CD8-positive, alpha-beta memory T cell (primary cell): ENCODE measurements around the gene DYNLT1. TPM values are rescaled to one million over a fixed set of nuclear protein-coding genes. Genes with fewer than 3 reads are reported as not detected.
"Not testable (repeated sequence)": the region's sequence is repeated elsewhere in the genome, so short reads cannot be mapped to it uniquely, and the experiment has no call there.

ENCODE experiments used
- CTCF ChIA-PET: fragments of 350-600 bp; sonication (Branson Sonifier 250); formaldehyde crosslinking; loops from one replicate; lab custom pipeline; 2021; ENCODE audit warnings: antibody characterized with exemption; lab: Charles Lee
- POLR2A ChIA-PET: fragments of 350-600 bp; sonication (Branson Sonifier 250); formaldehyde crosslinking; loops from one replicate; lab custom pipeline; 2021; ENCODE audit warnings: antibody characterized with exemption; lab: Charles Lee
- DNase-seq, 5 donors: peaks; one replicate each; pipeline versions ENCODE4 v3.0.0 to v3.0.0-alpha.2; 2020 to 2022; ENCODE audit warnings: mixed read lengths in 1 of 5
- H3K27ac ChIP-seq: one replicate; pipeline ENCODE4 v1.7.0; 2013; ENCODE audit warnings: low read depth, mild to moderate bottlenecking, low read length, moderate library complexity
- H3K27me3 ChIP-seq: 2 replicates; pipeline ENCODE4 v1.7.0; 2013; ENCODE audit warnings: low read length, mild to moderate bottlenecking; ENCODE audit not compliant: insufficient read depth, poor library complexity, severe bottlenecking
- H3K36me3 ChIP-seq: 2 replicates; pipeline ENCODE4 v1.7.0; 2013; ENCODE audit warnings: mild to moderate bottlenecking, low read length, moderate library complexity; ENCODE audit not compliant: insufficient read depth
- H3K4me1 ChIP-seq: 2 replicates; pipeline ENCODE4 v1.7.0; 2013; ENCODE audit warnings: mild to moderate bottlenecking, low read length, moderate library complexity; ENCODE audit not compliant: insufficient read depth
- H3K4me3 ChIP-seq: 2 replicates; pipeline ENCODE4 v1.7.0; 2013; ENCODE audit warnings: mild to moderate bottlenecking, low read length
- H3K9me3 ChIP-seq: 2 replicates; pipeline ENCODE4 v1.7.0; 2013; ENCODE audit warnings: mild to moderate bottlenecking, low read length
- H3K27ac Mint-ChIP-seq, 8 donors: one replicate each; pipeline ENCODE4 v1.8.0; 2020 to 2021; ENCODE audit warnings: mixed read lengths in 8 of 8, mild to moderate bottlenecking in 6 of 8, inconsistent platforms in 3 of 8, moderate library complexity in 3 of 8
- H3K27me3 Mint-ChIP-seq, 2 donors: one replicate each; pipeline ENCODE4 v1.8.0; 2020 to 2021; ENCODE audit warnings: mixed read lengths in 2 of 2, mild to moderate bottlenecking in 1 of 2, moderate library complexity in 1 of 2
- H3K36me3 Mint-ChIP-seq, 3 donors: one replicate each; pipeline ENCODE4 v1.8.0; 2020 to 2021; ENCODE audit warnings: mixed read lengths in 3 of 3, inconsistent platforms in 1 of 3, mild to moderate bottlenecking in 1 of 3
- H3K4me1 Mint-ChIP-seq, 3 donors: one replicate each; pipeline ENCODE4 v1.8.0; 2020 to 2021; ENCODE audit warnings: mixed read lengths in 3 of 3, inconsistent platforms in 1 of 3, mild to moderate bottlenecking in 1 of 3
- H3K4me3 Mint-ChIP-seq, 7 donors: one replicate each; pipeline ENCODE4 v1.8.0; 2020 to 2021; ENCODE audit warnings: mixed read lengths in 7 of 7, mild to moderate bottlenecking in 6 of 7, moderate library complexity in 4 of 7, inconsistent platforms in 2 of 7
- H3K9me3 Mint-ChIP-seq, 5 donors: one replicate each; pipeline ENCODE4 v1.8.0; 2020 to 2022; ENCODE audit warnings: mixed read lengths in 5 of 5, mild to moderate bottlenecking in 3 of 5, moderate library complexity in 2 of 5, inconsistent platforms in 1 of 5
- polyA plus RNA-seq: library from polyadenylated mRNA; unstranded; fragments of 300-500 nt; fragmentation: Illumina TruSeq; gene quantifications from one replicate; pipeline ENCODE4 v1.2.3, GENCODE V29; 2021
- total RNA-seq, 2 experiments: library from RNA; stranded (reverse); gene quantifications; one replicate each; pipeline ENCODE4 v1.2.3, GENCODE V29; 2021

DYNLT1 gene
- total and polyA plus RNA-seq, 3 experiments from 2014 or later = 83.2 to 103 (median 94.8) TPM

DNA sequence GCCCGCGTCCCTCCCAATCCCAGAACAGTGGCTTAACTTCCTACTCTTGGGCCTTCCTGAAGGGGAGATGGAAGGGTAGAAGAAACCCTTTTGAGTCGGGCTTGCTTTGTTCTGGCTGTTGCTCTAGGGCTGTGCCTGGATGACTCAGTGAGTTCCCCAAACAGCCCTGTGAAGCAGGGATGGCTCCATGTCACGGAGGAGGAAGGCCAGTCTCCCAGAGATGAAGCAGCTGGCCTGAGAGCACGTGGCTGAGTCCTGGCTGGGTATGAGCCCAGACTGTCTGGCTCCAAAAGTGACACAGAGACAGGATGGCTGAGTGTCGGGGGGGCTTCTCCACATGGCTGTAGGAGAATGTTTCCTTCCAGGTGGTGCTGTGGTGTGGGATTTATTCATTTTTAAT, 10.0 kb upstream of the DYNLT1 start:
- Mint-ChIP-seq H3K27me3 (peaks cover 0 to 2% of the 10 kb centered on the region in 2 donors), H3K36me3 (peaks cover 7 to 55% (median 16%) of the 10 kb centered on the region in 3 donors), H3K27ac (peak overlapping the region; percentile 97 to 100 (median 98)), H3K4me3 (peak overlapping the region; percentile 63 to 86 (median 80)), H3K4me1 (peaks cover 58 to 80% (median 64%) of the 10 kb centered on the region in 3 donors), H3K9me3 (peaks cover 0 to 2% (median 0%) of the 10 kb centered on the region in 5 donors)
- DNase-seq = no peak
- Histone ChIP-seq H3K4me3 (peak overlapping the region; percentile 48), H3K27me3 (no peaks in the 10 kb centered on the region), H3K9me3 (no peaks in the 10 kb centered on the region), H3K36me3 (no peaks in the 10 kb centered on the region), H3K4me1 (peaks cover 52% of the 10 kb centered on the region), H3K27ac (peak overlapping the region; percentile 68)
- POLR2A ChIA-PET = interaction anchor here (2.0 kb wide), 1 partner anchor 10 kb away, joined by 46 read pairs; the partner anchor contains the start of gene DYNLT1
- CTCF ChIA-PET = interaction anchor here (1.8 to 3.8 kb wide), 2 partner anchors 11 to 37 kb away, joined by 10 to 26 read pairs; partner anchors contain the start of gene DYNLT1

DNA sequence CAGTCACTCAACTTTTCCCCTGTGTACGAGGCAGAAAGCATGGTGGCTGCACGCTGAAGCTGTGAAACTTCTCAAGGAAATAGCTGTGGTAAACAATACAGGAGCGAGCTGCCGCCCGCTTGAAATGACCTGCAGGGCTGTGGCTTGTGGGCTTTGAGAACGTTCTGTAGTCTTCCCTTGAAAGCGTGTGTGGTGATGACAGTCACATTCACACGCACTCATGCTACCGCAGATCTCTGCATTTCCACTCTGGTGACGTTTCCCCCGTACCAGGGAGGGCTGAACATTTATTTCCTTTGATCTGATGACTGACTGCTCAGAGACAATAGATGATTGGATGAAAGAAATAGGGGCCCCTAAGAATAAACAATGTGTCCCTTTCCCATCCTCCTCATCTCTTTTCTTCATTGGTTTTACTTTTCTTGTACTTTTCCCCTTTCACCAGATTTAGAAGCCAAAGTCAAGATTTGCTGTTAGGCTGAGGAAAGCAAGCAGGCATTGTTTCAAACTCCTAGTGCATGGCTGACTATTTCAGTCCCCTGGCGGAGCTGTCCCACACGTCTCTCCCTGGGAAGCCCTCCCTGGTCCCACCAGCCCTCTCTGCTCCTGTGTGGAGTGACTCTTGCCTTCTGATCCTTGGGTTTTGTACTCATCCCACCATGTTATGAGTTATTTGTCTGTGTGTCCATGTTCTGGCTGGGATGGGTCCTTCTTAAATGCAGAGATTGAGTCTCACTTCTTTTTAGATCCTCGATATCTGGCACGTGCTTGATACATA, 9.2 kb upstream of the DYNLT1 start:
- H3K4me1 ChIP-seq = peaks cover 59% of the 10 kb centered on the region
- DNase-seq = peak; percentile 78 to 98 (median 96)
- peak overlapping the region; percentile 48 for H3K4me3 ChIP-seq
- H3K36me3 Mint-ChIP-seq = peaks cover 7 to 50% (median 16%) of the 10 kb centered on the region in 3 donors
- ChIA-PET CTCF (interaction anchor here (0.7 to 3.8 kb wide), 9 partner anchors 8 to 434 kb away, joined by 3 to 26 read pairs (median 3); partner anchors contain the start of gene DYNLT1), POLR2A (interaction anchor here (0.7 to 2.0 kb wide), 7 partner anchors 8 to 378 kb away, joined by 3 to 46 read pairs (median 3); partner anchors contain the start of gene DYNLT1)
- no peaks in the 10 kb centered on the region for H3K27me3 ChIP-seq
- H3K27ac Mint-ChIP-seq = peak overlapping the region; percentile 97 to 100 (median 98)
- H3K27me3 Mint-ChIP-seq = peaks cover 0 to 2% of the 10 kb centered on the region in 2 donors
- peaks cover 65 to 80% (median 65%) of the 10 kb centered on the region in 3 donors for H3K4me1 Mint-ChIP-seq
- H3K9me3 Mint-ChIP-seq = peaks cover 0 to 2% (median 0%) of the 10 kb centered on the region in 5 donors
- no peaks in the 10 kb centered on the region for H3K36me3 ChIP-seq
- H3K4me3 Mint-ChIP-seq = peak overlapping the region; percentile 73 to 86 (median 82)
- peak overlapping the region; percentile 68 for H3K27ac ChIP-seq
- no peaks in the 10 kb centered on the region for H3K9me3 ChIP-seq

DNA sequence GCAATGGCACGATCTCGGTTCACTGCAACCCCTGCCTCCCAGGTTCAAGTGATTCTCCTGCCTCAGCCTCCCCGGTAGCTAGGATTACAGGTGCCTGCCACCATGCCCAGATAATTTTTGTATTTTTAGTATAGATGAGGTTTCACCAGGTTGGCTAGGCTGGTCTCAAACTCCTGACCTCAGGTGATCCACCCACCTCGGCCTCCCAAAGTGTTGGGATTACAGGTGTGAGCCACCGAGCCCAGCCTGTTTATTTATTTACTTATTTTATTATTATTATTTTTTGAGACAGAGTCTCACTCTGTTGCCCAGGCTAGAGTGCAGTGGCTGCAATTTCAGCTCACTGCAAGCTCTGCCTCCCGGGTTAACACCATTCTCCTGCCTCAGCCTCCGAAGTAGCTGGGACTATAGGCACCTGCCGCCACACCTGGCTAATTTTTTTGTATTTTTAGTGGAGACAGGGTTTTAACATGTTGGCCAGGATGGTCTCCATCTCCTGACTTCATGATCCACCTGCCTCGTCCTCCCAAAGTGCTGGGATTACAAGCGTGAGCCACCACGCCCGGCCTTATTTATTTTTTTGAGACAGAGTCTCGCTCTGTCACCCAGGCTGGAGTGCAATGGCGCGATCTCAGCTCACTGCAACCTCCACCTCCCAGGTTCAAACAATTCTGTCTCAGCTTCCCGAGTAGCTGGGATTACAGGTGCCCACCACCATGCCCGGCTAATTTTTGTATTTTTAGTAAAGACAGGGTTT, 7.6 kb upstream of the DYNLT1 start:
- CTCF ChIA-PET = interaction anchor here (1.8 to 3.8 kb wide), 3 partner anchors 8 to 39 kb away, joined by 6 to 26 read pairs (median 15); partner anchors contain the start of gene DYNLT1
- not testable (repeated sequence) for H3K27ac ChIP-seq, DNase-seq

DNA sequence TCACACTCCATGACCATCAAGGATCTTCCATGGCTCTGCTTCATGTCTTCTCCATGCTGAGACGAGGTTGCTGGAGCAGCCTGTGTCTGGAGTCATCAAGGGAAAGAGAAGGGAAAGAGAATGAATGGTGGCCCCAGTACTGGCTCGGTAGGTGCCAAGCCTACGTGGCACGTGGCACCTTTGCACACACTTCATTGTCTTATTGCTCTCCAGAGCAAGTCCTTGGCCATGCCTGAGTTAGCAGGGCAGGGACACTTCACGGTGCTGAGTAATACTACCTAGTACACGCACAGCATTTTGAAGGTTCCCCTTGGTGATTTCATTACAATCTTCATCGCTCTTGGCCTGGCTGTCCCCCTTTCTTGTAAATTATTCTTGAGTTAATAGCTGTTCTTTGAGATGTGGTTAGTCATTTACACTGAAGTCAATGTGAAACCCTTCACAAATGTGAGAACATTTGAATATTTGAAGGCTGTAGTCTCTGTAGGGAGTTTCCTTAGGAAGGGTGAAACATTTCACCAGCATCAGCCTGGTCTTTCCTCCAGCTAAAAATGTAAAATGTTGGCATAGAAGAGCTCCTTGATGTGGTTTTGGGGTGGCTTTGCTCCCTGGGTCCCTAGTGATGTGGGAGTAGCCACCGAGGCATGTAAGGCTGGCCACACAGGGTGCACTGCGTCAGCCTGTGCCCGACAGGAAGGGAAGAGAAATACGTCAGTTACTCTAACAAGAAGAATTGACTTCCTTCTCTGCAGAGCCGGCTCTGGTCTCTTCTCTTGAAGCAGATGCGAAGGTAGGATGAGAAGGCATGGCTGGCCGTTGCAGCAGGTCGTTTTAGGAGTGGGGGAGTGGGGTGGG, 5.0 kb upstream of the DYNLT1 start, which contains the start of gene SYTL3:
Gene SYTL3, plus strand, starts transcription at position 766 of the 855 bp plus-strand sequence. CDS start 13,215 bp downstream, outside the sequence.
- Histone ChIP-seq H3K36me3 (no peaks in the 10 kb centered on the region), H3K4me1 (peaks cover 55% of the 10 kb centered on the region), H3K27ac (peak within 1 kb of the TSS; percentile 60), H3K27me3 (no peaks in the 10 kb centered on the region), H3K4me3 (peak within 1 kb of the TSS; percentile 27), H3K9me3 (no peaks in the 10 kb centered on the region)
- Mint-ChIP-seq H3K4me1 (peaks cover 60 to 85% (median 64%) of the 10 kb centered on the region in 3 donors), H3K36me3 (peaks cover 5 to 25% (median 8%) of the 10 kb centered on the region in 3 donors), H3K9me3 (peaks cover 0 to 2% (median 0%) of the 10 kb centered on the region in 5 donors), H3K4me3 (peak within 1 kb of the TSS; percentile 79 to 97 (median 87)), H3K27ac (peak within 1 kb of the TSS; percentile 84 to 99 (median 95)), H3K27me3 (peaks cover 0 to 2% of the 10 kb centered on the region in 2 donors)
- ChIA-PET POLR2A (interaction anchor here (1.1 to 2.1 kb wide), 3 partner anchors 10 to 90 kb away, joined by 3 to 10 read pairs (median 6); no protein-coding TSS in a partner anchor), CTCF (interaction anchor here (0.8 to 3.2 kb wide), 7 partner anchors 10 to 455 kb away, joined by 3 to 12 read pairs (median 4); no protein-coding TSS in a partner anchor)
- peak; percentile 67 to 94 (median 88) for DNase-seq

More for the DNA sequence above, 7.6 kb upstream of the DYNLT1 start:
- Mint-ChIP-seq H3K4me1 (peaks cover 69 to 87% (median 71%) of the 10 kb centered on the region in 3 donors), H3K36me3 (peaks cover 7 to 43% (median 16%) of the 10 kb centered on the region in 3 donors), H3K27ac (peak overlapping the region; percentile 97 to 100 (median 98)), H3K4me3 (peak overlapping the region in 6 of 7 donors; percentile 80 to 86 (median 83))
- H3K4me3 ChIP-seq, H3K9me3 Mint-ChIP-seq, H3K9me3 ChIP-seq, H3K36me3 ChIP-seq, H3K27me3 Mint-ChIP-seq, H3K27me3 ChIP-seq: not testable (repeated sequence)
- POLR2A ChIA-PET = interaction anchor here (1.0 to 2.0 kb wide), 5 partner anchors 8 to 35 kb away, joined by 3 to 46 read pairs (median 4); partner anchors contain the start of gene DYNLT1
- H3K4me1 ChIP-seq = peaks cover 62% of the 10 kb centered on the region

DNA sequence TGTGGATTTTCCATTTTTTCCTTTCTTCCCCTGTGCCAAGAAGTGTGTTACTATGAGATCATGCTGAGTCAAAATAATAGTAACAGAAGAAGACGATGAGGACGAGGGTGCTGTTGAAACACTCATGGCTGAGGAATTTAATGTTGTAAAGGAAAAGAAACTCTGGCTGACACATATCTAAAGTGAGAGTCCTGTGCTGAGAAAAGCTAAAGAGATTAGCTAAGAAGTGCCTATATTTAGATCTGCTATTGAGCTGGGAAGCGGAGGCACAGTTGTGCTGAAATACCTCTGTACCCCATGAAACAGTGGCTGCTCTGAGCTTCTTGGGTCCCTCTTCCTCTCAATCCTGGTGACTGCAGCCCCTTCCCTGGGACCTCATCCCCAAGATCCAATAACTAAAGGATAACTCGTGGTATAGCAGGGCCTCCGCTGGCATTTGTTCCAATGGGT, 4.2 kb upstream of the DYNLT1 start:
- DNase-seq = no peak
- Histone ChIP-seq H3K4me3 (peak overlapping the region; percentile 15), H3K27ac (no peak overlapping the region), H3K27me3 (no peaks in the 10 kb centered on the region), H3K9me3 (no peaks in the 10 kb centered on the region), H3K4me1 (peaks cover 47% of the 10 kb centered on the region), H3K36me3 (no peaks in the 10 kb centered on the region)
- peaks cover 52 to 79% (median 56%) of the 10 kb centered on the region in 3 donors for H3K4me1 Mint-ChIP-seq
- ChIA-PET CTCF (interaction anchor here (1.0 to 3.2 kb wide), 4 partner anchors 11 to 456 kb away, joined by 4 to 12 read pairs (median 8); no protein-coding TSS in a partner anchor), POLR2A (interaction anchor here (1.0 kb wide), 1 partner anchor 38 kb away, joined by 3 read pairs; no protein-coding TSS in a partner anchor)
- peaks cover 0 to 2% (median 0%) of the 10 kb centered on the region in 5 donors for H3K9me3 Mint-ChIP-seq
- H3K27ac Mint-ChIP-seq = peak overlapping the region; percentile 84 to 99 (median 95)
- peak overlapping the region in 5 of 7 donors; percentile 25 to 97 (median 34) for H3K4me3 Mint-ChIP-seq
- H3K36me3 Mint-ChIP-seq = peaks cover 3 to 21% (median 8%) of the 10 kb centered on the region in 3 donors
- peaks cover 0 to 2% of the 10 kb centered on the region in 2 donors for H3K27me3 Mint-ChIP-seq

DNA sequence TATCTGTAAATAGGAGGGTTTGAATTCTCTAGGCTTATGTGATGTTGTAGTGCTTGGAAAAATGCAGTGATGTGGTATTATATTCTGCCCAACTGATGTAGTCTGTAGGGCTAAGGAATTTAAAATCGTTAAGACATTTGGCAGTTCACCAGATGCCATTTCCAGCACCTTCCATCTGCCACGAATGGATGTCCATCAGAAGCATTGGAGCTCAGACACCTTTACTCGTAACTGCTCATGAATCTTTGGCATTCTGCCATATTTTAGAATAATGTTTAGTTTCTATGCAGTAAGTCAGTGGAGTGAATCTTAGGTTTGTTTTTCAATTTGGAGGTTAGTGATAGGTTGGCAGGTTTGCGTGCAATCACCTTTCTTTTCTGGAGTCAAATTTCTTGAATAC, 3.0 kb upstream of the DYNLT1 start:
- peaks cover 48 to 76% (median 53%) of the 10 kb centered on the region in 3 donors for H3K4me1 Mint-ChIP-seq
- peaks cover 0 to 22% (median 4%) of the 10 kb centered on the region in 3 donors for H3K36me3 Mint-ChIP-seq
- H3K27me3 ChIP-seq = no peaks in the 10 kb centered on the region
- H3K27ac Mint-ChIP-seq = peak overlapping the region in 5 of 8 donors; percentile 8 to 81 (median 26)
- POLR2A ChIA-PET = no interaction called here
- H3K4me3 Mint-ChIP-seq = peak overlapping the region in 1 of 7 donors; percentile 33
- peaks cover 45% of the 10 kb centered on the region for H3K4me1 ChIP-seq
- no peak overlapping the region for H3K4me3 ChIP-seq
- peaks cover 0 to 2% (median 0%) of the 10 kb centered on the region in 5 donors for H3K9me3 Mint-ChIP-seq
- H3K36me3 ChIP-seq = no peaks in the 10 kb centered on the region
- peaks cover 0 to 2% of the 10 kb centered on the region in 2 donors for H3K27me3 Mint-ChIP-seq
- no peak overlapping the region for H3K27ac ChIP-seq
- CTCF ChIA-PET = interaction anchor here (0.7 to 1.4 kb wide), 5 partner anchors 12 to 426 kb away, joined by 3 to 4 read pairs (median 3); no protein-coding TSS in a partner anchor
- H3K9me3 ChIP-seq = no peaks in the 10 kb centered on the region
- DNase-seq = no peak
